Liver (tissue), 3 donors: ENCODE data around the gene NBPF19.
"Not testable (repeated sequence)": the region's sequence is repeated elsewhere in the genome, so short reads cannot be mapped to it uniquely, and the experiment has no call there.

Source experiments
- ATF3 ChIP-seq: IDR thresholded peaks from 2 replicates; pipeline ENCODE4 v1.6.1; 2016; ENCODE audit warnings: antibody characterized with exemption
- CTCF ChIP-seq: fragments of 150-350 bp; IDR thresholded peaks from 2 replicates; pipeline ENCODE4 v1.5.1; 2017; ENCODE audit warnings: improper control_type of control experiment, low read depth, low read length; ENCODE audit not compliant: missing input control
- FOXA1 ChIP-seq: IDR thresholded peaks from 2 replicates; pipeline ENCODE4 v1.6.1; 2016; ENCODE audit warnings: antibody characterized with exemption
- GABPA ChIP-seq, 2 donors: IDR thresholded peaks in 1 of 2; conservative IDR thresholded peaks in 1 of 2; 2 replicates each; pipeline ENCODE4 v1.6.1; 2016; ENCODE audit warnings: antibody characterized with exemption in 2 of 2, mild to moderate bottlenecking in 1 of 2, moderate library complexity in 1 of 2
- HNF4G ChIP-seq: IDR thresholded peaks from 2 replicates; pipeline ENCODE4 v1.6.1; 2016; ENCODE audit warnings: antibody characterized with exemption
- MAX ChIP-seq: IDR thresholded peaks from 2 replicates; pipeline ENCODE4 v1.6.1; 2016; ENCODE audit warnings: antibody characterized with exemption
- NR2F2 ChIP-seq: IDR thresholded peaks from 2 replicates; pipeline ENCODE4 v1.6.1; 2016; ENCODE audit warnings: antibody characterized with exemption
- RAD21 ChIP-seq, 2 donors: IDR thresholded peaks; 2 replicates each; pipeline ENCODE4 v1.6.1; 2016; ENCODE audit warnings: antibody characterized with exemption in 2 of 2, mild to moderate bottlenecking in 2 of 2
- REST ChIP-seq: IDR thresholded peaks from 2 replicates; pipeline ENCODE4 v1.6.1; 2016; ENCODE audit warnings: antibody characterized with exemption, mild to moderate bottlenecking
- RXRA ChIP-seq, 2 donors: IDR thresholded peaks; 2 replicates each; pipeline ENCODE4 v1.6.1; 2017 to 2018; ENCODE audit warnings: antibody characterized with exemption in 2 of 2, mild to moderate bottlenecking in 1 of 2
- SP1 ChIP-seq: IDR thresholded peaks from 2 replicates; pipeline ENCODE4 v1.6.1; 2018; ENCODE audit warnings: antibody characterized with exemption, mild to moderate bottlenecking
- TAF1 ChIP-seq: conservative IDR thresholded peaks from 2 replicates; pipeline ENCODE4 v1.6.1; 2016; ENCODE audit warnings: antibody characterized with exemption, mild to moderate bottlenecking
- YY1 ChIP-seq: IDR thresholded peaks from 2 replicates; pipeline ENCODE4 v1.6.1; 2016; ENCODE audit warnings: antibody characterized with exemption, mild to moderate bottlenecking
- ZBTB33 ChIP-seq: IDR thresholded peaks from 2 replicates; pipeline ENCODE4 v1.6.1; 2016; ENCODE audit warnings: antibody characterized with exemption
- donor health status: healthy.
- donor health status: healthy.

GRCh38 chr1:149452652-149453051 is 22.2 kb upstream of the NBPF19 start:
- TF ChIP-seq YY1; SP1; HNF4G; CTCF; TAF1; GABPA (IDR thresholded peaks at IDR 0.05 in 1 of 2, conservative IDR thresholded peaks at IDR 0.05 in 1 of 2); MAX; FOXA1; RXRA (IDR thresholded peaks at IDR 0.05); ZBTB33; ATF3; RAD21 (IDR thresholded peaks at IDR 0.05); NR2F2; REST: not testable (repeated sequence)
